Activated naive CD8-positive, alpha-beta T cell treated with anti-CD3 and anti-CD28 coated beads, Interleukin-2, amount 50 U/mL, for 16 hours (primary cell): ENCODE measurements around the gene KLF16.

Experiments used
- DNase-seq: peaks from one replicate; pipeline ENCODE4 v3.0.0-alpha.2; 2020; ENCODE audit warnings: low read depth, low spot score

Gene KLF16

DNA sequence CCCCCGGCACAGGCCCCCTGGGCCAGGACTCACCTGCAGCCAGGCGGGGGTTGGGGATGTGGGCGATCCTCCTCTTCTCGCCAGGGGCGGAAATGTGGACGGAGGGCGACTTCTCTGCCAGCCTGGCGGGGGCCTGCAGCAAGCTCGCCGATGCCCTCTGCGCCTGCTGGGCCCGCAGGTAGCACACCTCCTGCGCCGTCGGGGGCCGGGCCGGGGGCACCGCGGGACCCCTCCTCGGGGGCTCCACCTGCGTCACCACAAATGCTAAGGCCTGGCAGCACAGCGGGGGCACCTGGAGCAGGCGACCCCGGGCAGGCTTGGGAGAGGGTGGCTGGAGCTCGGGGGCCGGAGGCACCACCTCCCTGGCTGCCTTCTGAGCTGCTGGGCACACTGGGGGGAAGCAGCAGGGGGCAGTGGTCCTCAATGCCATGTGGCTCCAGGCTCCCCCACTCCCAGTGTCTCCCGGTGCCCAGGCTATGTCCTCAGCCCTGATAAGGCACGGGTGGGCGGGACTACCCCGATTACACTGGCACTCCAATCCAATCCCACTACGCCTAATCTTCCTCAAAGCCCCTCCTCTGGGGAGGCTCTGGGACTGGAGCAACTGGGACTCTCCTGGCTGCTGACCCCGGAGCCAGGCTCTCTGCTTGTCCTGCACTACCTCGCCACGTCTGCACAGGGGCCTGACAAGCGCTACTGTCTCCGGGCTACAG, 39.7 kb downstream of the KLF16 start:
- DNase-seq, result no peak

DNA sequence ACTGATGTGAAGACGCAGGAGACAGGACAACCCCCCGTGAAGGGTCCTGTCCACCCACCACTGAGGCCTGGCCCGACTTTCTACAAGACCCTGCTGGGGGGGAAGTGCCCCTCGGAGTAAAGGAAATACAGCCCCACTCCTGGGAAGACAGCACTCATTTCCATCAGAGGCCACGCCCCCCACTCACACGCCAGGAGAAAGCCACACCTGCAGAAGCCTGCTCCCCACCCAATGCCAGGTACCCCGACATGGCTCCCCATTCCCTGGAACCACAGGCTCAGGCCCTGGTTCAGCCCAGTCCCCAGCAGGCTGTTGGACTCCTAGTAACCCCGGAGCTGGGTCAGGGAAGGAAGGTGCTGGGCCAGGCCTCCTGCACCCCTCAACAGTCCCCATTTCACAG, 40.4 kb downstream of the KLF16 start:
- DNase-seq, result no peak

DNA sequence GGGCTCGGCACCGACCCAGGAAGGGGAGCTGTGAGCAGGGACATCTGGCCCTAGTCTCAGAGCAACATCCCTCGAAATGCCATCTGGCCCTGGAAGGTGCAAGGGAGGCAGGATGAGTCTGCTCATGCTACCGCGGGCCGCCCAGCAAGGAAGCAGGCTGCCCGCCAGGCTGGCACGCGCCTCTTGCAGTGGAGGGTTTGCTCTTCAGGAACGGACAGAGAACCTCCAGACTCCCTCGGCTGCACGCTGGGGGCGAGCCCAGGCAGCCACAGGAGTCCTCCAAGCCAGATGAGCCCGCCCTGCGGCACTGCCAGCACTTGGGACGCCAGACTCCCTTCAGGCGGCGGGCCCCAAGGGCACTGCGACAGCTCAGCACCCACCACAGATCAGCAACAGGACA, 41.2 kb downstream of the KLF16 start:
- DNase-seq, result no peak

DNA sequence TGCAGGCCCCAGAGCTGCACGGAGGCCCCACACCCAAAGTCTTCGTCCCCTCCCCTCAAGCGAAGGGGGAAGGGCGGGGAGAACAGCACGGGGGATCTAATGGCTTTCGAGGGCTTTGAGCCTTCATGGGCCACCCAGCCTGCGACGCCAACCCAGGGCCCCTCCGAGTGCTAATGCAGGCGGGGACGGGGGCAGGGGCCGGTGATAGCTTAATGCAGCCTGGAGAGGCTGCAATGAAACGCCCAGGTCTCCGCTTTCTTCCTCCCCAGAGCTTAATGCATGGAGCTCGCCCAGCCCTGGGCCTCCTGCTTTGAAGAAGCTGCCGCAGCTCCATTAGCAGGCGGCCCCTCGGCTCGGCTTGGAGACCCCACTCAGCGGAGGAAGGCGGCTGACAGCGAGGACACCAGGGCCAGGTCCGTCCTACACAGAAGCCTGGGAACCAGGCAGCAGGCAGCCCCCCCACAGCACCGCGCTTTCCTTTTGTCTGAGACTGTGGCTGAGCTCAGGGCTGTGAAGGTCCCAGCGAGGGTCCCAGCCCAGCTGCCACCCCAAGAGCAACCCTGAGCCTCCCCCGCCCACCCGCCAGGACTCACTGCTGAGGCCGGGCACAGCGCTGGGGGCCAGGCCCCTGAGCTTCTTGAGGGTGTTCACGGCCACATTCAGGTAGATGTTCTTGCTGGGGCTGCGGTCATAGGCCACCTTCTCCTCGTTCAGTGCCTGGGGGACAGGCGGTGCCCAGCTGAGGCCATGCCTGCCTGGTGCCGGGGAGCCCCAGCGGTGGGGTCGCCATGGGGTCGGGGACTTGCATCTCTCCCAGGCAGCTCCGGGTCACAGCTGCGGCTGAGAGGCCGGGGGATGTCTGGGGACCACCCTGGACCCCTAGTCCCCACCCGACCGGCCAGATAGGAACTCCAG, 43.8 kb downstream of the KLF16 start:
- DNase-seq, result no peak

DNA sequence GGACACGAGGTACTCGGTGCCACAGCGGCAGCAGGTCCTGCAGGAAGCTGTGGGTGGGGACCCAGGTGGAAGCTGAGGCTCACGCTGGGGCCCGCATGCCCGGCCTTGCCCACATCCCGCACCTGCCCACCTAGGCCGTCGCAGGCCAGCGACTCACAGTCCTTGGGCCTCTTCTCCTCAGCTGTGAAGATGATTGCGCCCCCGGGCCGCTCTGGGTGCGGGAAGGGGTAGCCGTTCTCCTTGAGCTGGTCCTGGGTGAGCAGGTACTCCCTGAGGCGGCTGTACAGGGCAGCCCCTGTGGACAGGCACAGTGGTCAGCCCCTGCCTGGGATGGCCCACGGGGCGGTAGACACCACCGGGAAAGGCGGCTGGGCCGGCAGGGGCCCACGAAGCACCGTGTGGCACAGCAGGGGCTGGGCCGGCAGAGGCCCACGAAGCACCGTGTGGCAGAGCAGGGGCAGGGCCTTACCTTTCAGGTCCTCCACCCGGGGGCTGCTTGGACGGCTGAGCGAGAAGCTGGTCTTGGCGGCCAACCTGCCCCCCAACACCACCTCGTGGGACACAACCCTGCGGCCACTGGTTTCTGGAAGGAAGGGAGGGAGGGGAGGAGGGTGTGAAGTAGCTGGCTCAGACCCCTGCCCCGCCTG, 44.7 kb downstream of the KLF16 start:
- DNase-seq, result no peak

DNA sequence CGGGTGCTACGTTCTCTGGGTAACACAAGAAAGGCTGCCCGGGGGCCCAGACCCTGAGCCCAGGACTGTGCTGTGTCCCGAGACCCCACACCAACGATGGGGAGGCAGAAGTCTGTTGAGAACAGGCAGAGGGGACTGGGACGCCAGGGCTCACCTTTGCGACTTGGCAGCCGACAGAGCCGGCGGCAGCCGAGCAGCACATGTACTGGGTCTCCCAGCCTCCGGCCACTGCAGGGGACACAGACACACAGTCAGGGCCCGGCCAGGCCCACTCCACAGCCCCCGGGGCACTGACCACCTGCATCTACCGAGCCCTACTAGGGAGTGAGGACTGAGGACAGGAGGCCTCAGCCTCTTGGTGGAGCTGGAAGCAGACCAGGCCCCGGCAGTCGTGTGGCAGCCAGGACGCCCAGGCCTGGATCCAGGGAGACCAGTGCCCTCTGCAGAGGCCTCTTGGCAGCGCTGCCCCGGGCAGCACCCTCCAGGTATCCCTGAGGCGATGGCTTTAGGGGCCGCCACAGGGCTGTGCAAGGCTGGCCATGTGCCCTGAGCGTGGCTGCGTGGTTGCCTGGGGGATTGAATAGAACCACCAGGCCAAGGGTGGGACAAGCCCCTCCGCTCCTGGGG, 45.7 kb downstream of the KLF16 start:
- DNase-seq, result no peak

DNA sequence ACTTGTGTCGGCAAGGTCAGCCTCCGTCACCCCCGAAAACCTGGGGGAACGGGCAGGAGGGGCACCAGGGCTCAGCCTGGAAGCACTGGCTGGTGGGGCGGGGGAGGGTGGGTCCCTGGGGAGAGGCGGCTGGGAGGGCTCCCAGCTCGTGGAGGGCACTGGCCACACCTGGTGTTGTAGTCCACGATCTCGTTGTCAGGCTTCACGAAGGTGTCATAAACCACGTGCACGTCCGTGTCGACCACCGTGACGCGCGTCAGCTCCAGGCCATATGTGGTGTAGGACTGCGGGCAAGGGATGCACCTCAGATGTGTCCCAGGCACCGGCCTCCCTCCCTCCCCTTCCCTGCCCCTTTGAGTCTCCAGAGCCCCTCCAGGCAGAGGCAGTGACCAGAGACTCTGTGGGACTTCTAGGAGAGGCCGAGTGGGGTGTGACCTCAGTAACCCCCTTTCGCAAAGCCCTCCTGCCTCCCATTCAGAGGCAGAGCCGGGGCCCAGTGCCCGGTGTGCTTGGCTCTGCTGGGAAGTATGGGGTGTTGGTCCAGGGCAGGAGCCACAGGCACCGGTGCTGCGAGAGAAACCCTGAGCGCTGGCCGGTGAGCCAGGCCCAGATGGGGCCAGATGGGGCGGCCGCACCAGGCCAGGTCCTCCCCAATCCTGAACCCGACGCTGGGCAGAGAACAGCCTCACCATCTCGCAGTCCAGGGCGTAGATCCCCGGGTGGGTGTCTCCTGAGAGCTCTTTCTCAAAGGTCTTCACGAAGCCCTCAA, 46.7 kb downstream of the KLF16 start:
- no peak for DNase-seq

DNA sequence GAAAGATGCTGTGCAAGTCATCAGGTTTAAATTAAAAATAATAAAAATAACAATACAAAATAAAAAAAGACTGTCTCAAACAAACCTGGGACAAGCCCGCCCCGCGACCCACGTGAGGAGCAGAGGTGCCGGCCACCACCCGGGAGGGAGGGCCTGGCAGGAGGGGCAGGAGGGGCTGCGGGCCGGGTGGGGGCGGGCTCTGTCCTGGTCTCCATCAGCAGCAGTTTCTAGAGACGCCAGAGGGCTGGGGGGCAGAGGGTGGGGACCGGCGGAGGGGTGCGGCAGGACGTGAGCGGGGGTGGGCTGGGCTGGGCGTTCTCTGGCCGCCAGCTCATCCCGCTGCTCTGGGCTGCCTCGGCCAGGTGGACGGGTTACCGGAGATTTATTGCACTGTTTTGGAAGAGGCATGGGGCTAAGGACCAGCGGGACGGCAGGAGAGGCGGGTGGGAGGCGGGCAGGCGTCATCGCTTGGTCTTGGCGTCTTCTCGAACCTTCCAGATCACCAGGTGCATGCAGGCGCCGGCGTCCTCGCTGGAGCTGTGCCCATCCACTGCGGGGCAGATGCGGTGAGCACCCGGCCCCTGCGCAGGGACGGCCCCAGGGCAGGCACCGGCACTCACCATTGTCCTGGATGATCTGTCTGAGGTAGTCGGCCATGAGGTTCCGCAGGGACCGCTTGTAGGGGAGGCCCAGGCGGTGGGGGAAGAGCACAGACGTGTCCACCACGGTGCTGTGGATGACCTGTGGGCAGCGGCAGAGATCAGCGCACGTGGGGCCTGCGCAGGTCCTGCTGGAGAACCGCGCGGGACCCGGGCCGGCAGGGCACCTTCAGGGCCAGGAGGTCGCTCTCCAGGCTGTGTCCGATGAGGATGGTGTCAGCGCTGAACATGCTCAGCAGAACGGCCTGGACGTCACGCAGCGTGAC, 47.5 kb downstream of the KLF16 start:
- no peak for DNase-seq

DNA sequence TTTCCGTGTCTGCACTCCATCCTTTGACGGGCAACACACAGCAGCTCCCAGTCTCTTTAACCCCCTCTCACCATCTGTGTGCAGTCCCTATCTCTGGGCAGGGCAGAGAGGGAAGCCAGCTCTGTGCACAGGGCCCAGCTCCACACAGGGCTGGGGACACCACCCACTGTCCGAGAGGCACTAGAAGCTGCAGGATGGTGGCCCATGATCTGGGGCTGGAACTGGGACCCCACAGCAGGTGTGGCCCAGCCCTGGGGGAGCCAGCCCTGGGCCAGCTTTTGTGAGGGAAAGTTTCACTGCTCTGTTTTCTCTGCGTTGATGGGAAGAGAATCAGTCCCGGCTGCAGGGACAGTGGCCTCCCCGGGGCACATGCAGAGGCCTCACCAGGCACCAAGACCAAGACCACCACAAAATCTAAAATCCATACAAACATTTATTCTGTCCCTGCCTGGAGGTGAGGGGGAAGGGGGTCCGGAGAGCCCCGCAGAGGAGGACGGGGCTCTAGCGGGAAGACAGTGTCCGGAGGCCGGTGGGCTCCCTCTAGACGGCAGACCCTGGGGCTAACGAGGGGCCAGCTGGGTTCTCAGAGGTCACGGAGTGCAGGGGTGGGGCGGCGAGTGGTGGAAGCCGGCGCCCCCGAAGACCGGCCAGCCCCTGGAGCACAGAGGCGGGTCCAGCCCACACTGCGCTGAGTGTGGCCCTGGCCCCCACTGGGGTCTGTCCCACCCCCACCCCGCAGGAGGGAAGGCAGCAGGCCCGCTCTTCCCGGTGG, 48.4 kb downstream of the KLF16 start:
- no peak for DNase-seq

DNA sequence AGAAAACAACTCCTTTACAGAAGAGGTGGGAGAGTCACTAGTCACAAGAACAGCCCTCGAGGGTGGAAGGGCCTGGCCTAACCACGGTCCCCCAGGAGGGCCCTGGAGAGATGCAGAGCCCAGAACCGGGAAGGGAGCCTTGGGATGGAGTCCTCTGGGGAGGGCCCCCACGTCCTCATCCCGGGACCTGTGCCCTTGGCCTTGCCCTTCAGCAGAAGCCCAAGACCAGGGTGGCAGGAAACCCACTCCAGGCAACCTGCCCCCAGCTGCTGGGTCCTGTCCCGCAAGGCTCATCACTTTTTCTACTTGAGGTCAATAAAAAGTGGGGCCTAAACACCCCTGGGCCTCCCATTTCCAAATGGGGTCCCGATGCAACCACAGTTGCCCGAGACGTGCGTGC, 49.0 kb downstream of the KLF16 start:
- no peak for DNase-seq

DNA sequence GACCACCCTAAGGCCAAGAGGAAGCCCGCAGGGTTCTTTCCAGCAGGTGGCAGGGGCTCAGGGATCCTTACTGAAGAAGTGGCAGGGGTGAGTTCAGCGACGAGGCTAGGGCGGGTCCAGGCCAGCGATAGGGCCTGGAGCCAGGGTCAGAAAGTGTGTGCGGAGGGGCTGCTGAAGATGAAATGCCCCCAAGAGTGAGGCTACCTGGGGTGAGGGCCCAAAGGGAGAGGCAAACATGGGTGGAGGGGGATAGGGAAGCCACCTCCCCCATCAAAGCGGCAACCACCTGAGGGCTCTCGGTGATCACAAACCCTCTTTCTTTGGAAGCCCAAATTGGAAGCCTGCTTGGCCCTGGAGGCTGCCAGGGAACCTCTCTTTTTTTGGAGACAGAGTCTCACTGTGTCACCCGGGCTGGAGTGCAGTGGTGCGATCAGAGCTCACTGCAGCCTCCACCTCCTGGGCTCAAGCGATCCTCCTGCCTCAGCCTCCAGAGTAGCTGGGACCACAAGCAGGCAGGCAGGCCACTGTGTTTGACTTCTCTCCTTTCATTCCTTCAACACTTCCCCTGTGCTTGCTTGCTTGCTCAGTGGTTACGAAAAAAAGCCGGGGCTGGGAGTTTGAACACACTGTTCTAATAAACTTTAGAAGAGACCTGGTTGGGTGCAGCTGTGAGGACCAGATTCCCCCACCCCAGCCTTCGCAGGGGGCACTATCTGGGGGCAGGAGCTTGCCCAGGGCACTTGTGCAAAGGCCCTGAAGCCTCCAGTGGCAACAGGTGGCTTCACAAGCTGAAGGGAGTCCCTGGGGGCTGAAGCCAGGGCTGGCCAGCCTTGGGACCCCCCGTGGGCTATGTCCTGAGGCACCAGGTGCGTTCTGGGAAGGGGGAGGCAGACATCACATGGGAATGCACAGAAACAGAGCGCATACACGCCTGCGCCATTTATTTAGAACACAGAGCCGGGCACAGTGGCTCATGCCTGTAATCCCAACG, 49.9 kb downstream of the KLF16 start:
- DNase-seq, result no peak

DNA sequence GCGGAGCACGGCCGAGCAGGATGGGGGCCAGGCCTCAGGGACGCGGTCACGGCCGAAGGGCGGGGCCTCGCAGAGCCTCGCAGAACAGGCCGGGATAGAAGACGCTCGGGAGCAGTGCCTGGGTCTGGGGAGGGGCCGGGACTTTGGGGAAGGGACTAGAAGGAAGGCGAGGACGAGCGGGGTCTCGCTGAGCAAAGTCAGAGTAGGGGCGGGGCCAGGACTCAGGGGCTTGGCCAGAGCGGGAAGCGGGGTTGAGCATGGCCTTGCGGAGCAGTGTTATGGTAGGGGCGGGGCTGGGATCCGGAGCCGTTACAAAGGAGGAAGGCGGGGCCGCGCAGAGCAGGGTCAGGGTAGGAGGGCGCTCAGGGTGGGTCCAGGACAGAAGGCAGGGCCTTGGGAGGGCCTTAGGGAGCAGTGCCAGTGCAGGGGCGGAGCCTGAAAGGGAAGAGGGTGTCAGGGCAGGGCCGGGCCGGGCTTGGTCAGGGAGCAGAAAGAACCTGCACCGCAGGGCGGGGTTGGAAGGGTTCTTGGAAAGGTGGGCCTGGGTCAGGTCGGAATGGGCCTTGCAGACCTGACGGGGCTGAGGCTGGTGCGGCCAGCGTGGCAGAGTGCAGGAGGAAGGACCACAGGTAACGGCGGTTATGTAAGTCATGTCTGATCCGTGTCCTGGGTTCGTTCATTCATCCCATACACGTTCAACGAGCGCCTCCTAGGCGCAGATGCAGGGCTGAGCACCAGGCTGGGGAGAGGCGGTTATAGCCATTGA, 50.8 kb downstream of the KLF16 start:
- peak; percentile 52 for DNase-seq

DNA sequence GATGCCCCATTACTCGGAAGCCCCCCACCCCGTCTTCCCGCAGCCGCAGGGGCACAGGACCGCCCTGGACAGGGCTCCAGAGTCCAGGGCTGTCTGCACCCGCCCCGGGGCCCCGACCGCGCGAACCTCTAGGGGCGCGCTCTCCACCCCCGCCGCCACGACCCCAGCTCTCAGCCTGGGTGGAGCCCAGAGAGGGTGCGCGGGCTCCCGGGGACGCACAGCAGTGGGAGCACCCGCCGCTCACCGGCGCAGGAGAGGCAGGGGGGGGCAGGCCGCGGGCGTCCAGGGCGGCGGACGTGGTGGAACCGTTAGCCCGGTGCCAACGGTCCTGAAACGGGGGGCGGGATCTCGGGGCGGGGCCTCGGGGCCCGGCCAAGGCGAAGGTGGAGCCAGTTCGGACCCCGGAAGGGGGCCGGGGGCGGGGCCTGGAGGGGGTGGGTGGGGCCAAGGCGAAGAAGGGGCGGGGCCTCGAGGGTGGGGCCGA, 51.4 kb downstream of the KLF16 start, which contains the start of gene ATP8B3:
Gene ATP8B3 (minus strand): TSS at position 335 of the 484 bp plus-strand sequence. CDS start 540 bp downstream, outside the sequence.
- DNase-seq, result peak; percentile 39

DNA sequence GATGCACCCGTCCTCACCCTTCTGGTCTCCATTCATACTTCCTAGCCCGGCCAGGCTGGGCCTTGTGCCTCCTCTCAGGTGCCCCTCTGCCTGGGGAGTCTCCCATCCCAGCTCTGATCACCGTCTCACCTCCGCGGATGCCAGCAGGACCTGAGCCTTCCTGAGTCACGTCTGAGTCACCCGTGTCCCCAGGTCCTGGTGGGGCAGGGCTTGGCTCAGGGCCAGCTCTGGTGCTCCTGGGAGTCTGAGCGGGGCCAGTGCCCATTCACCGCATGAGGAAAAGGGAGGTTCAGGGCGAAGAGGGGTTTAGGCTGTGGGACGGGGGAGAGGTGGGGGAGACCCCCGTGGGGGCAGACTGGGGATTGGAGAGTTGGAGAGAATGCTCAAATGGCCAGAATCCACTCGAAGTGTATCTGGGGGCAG, 51.9 kb downstream of the KLF16 start:
- DNase-seq, result no peak

DNA sequence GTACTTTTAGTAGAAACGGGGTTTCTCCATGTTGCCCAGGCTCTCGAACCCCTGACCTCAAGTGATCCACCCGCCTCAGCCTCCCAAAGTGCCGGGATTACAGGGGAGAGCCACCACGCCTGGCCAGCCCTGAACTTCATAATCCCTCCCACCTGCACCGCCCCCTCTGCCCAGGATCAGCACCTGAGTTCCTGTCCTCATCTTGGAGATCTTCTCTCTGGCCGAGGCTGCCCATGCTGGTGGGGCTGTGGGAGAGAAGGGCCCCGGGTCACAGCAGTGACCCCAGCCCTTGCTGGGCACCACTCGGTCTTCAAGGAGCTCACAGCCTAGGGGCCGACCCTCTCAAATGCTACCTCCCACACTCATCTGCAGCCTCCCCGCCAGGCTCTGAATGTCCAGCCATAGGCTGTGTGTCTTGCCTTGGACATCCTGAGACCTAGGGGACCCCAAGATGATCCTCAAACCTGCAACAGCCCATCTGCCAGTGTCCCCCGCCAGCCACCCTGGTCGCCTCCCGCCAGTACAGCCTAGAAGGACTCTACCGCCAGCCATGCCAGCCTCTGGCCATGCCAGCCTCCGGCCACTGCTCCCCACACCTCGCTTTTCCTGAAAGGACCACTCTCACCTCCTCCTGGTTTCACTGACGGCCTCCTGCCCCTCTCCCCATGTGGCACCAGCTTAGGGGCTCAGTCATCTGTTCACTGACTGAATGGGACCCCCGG, 52.8 kb downstream of the KLF16 start:
- DNase-seq, result no peak

DNA sequence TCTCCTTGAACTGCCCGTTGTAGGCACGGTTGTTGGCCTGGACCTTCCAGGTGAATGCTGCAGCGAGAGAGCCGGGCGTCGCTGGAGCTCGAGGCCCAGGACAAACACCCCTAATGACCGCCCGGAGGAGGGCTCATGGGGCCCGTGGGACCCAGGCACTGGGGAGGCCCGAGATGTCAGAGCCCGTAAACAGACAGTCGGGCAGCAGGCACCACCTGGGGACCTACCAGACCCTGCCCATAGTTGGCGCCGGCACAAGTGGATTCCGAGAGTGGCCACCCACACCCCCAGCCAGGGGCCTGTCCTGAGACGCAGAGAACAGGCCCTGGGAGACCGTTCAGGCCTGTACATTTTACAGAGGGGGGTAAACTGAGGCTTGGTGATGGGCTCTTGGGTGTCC, 53.7 kb downstream of the KLF16 start:
- no peak for DNase-seq

DNA sequence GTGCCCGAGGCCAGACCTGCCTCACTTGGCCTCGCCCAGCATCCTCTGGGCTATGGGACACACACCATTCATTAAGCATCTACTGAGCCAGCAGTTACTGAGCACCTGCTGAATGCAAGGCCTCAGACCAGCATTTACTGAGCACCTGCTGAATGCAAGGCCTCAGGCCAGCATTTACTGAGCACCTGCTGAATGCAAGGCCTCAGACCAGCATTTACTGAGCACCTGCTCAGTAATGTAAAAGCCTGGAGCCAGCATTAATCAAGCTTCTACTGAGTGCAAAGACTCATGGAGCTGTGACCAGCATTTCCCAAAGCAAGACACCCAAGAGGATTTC, 55.0 kb downstream of the KLF16 start:
- no peak for DNase-seq
